ENCODE data around the gene CDH15.
"Not testable (repeated sequence)": the region's sequence is repeated elsewhere in the genome, so short reads cannot be mapped to it uniquely, and the experiment has no call there.

CDH15 gene

GRCh38 chr16:89173174-89173921, 1.8 kb downstream of the CDH15 start:
- DNase-seq = no peak

GRCh38 chr16:89174055-89174827, 2.7 kb downstream of the CDH15 start:
- DNase-seq = no peak

GRCh38 chr16:89174877-89175276, 3.3 kb downstream of the CDH15 start:
- no peak for DNase-seq

- no peak for DNase-seq
Measured at GRCh38 chr16:89175280-89176146, 4.0 kb downstream of the CDH15 start.

- no peak for DNase-seq
Measured at GRCh38 chr16:89176147-89176690, 4.7 kb downstream of the CDH15 start.

GRCh38 chr16:89176717-89177116, 5.2 kb downstream of the CDH15 start:
- DNase-seq = no peak

GRCh38 chr16:89177501-89177900, 6.0 kb downstream of the CDH15 start:
- DNase-seq = no peak

- no peak for DNase-seq
Measured at GRCh38 chr16:89178453-89179147, 7.1 kb downstream of the CDH15 start.

- DNase-seq = no peak
Measured at GRCh38 chr16:89179148-89179484, 7.6 kb downstream of the CDH15 start.

- DNase-seq = no peak
Measured at GRCh38 chr16:89179656-89180315, 8.2 kb downstream of the CDH15 start.

GRCh38 chr16:89183463-89183862, 11.9 kb downstream of the CDH15 start:
- DNase-seq = no peak

- DNase-seq = no peak
Measured at GRCh38 chr16:89183975-89184676, 12.6 kb downstream of the CDH15 start.

- DNase-seq = no peak
Measured at GRCh38 chr16:89184677-89184932, 13.1 kb downstream of the CDH15 start.

GRCh38 chr16:89184933-89185794, 13.6 kb downstream of the CDH15 start:
- DNase-seq = no peak

GRCh38 chr16:89185887-89186592, 14.5 kb downstream of the CDH15 start:
- not testable (repeated sequence) for DNase-seq

GRCh38 chr16:89186593-89187031, 15.1 kb downstream of the CDH15 start:
- DNase-seq = not testable (repeated sequence)

- peak; percentile 36 for DNase-seq
Measured at GRCh38 chr16:89187032-89187769, 15.7 kb downstream of the CDH15 start.

GRCh38 chr16:89187770-89188392, 16.3 kb downstream of the CDH15 start:
- DNase-seq = no peak
